Stimulated activated CD8-positive, alpha-beta memory T cell treated with anti-CD3 and anti-CD28 coated beads, Interleukin-4, amount 100 ng/mL, for 1 hour (primary cell): ENCODE measurements around the gene TMCO1.
"Not testable (repeated sequence)": the region's sequence is repeated elsewhere in the genome, so short reads cannot be mapped to it uniquely, and the experiment has no call there.

Experiments
- DNase-seq, 2 donors: peaks; one replicate each; pipeline ENCODE4 v3.0.0-alpha.2; 2020; ENCODE audit warnings: low read depth in 2 of 2, low spot score in 1 of 2

Gene TMCO1

DNA sequence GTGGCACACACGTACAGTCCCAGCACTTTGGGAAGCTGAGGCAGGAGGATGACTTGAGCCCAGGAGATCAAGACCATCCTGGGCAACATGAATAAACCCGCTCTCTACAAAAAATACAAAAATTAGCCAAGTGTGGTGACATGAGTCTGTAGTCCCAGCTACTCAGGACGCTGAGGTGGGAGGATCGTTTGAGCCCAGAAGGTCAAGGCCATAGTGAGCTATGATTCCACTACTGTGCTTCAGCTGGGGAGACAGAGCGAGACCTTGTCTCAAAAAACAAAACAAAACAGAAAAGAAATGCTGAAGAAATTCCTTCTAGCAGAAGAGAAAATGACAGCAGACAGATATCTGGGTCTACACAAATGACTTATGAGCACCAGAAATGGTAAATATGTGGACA is 80.6 kb downstream of the TMCO1 start:
- no peak for DNase-seq

- DNase-seq = no peak
Observed at GRCh38 chr1:165686971-165687433, 81.7 kb downstream of the TMCO1 start.

DNA sequence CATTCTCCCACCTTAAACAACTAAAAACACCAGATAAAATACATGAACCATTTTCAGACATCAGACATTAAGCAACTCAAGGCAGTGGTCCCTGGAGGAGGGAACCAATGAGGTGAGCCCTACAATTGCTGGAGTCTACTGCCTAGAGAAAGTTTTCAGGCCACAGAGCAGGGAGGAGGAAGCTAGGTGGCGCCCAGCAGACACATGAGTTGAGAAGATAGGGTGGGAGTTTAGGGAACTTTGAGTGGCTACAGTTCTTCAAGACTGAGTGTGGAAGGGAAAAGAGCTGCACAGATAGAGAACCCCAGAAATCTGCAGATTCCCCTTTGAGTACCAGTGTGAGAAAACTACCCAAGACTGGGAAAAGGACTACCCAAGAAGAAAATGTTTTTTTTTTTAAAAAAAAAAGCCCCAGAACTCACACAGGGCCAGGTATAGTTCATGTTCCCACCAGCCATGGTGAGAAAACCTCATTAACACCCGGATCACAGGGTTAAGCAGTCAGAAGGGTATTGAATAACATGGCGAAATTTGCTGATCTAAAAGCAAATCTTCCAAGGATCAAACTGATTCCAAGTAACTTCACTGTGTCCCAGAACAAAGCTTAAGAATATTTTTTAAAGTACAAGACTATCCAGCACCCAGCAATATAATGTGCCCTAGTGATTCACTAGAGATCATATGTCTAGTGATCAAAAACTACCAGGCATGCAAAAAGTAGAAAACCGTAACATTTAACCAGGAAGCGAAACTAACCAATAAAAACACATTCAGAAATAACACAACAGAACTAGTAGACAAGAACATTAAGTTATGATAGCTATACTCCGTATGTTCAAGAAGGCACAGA is 82.3 kb downstream of the TMCO1 start:
- no peak for DNase-seq

DNA sequence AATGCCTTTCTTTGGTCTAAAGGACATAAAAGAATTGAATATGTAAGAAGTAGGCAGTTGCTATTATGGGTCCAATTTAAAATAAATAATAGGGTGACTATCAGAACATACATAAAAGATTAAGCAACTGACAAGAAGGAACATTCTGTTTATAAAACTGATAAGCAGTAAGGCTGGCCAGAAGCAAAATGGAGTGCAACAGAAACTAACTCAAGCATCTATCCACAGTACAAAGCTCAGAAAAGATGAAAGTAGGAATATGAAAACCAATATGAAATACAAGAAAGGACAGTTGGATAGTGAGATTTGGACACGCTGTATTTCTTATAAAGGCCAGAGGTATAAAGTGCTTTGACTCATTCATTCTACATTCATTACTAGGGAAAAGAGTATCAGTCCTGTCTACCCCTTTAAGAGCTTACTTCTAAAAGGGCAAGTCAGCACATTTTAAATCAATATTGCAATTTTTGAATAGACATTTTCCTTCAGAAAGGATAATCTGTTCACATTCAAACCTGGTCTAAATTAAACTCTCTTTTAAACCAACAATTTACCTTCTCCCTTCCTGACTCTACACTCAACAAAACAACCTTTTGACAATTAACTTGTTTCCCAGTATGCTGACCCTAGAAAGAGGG is 84.7 kb downstream of the TMCO1 start:
- no peak for DNase-seq

DNA sequence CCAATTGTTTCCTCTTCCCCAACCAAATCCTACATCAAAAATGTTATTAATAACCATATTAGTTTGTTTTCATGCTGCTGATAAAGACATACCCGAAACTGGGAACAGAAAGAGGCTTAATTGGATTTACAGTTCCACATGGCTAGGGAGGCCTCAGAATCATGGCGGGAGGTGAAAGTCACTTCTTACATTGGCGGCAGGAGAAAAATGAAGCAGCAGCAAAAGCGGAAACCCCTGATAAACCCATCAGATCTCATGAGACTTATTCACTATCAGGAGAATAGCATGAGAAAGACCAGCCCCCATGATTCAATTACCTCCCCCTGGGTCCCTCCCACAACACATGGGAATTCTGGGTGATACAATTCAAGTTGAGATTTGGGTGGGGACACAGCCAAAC is 87.9 kb downstream of the TMCO1 start:
- not testable (repeated sequence) for DNase-seq

DNA sequence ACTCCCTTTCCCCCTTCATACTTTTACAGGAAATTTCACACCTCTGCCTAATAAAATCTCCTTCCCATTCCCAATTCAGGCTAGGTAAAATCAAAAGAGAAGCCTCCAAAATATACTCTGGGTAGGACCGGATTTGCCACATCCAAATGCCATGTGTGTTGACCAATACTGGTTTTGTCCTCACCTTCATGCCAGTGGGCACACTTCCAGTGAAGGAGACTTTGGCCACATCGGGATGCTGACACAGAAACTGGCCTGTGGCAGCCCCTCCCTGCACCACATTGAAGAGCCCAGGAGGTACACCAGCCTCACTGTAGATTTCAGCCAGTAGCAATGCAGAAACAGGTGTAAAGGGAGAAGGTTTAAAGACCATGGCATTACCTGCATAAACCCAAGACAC is 88.4 kb downstream of the TMCO1 start:
- no peak for DNase-seq

GRCh38 chr1:165679282-165680036 is 89.2 kb downstream of the TMCO1 start:
- no peak for DNase-seq

GRCh38 chr1:165678509-165678908 is 90.2 kb downstream of the TMCO1 start:
- DNase-seq = no peak
